GM21390 (cell line): ENCODE measurements around the gene CRELD2.

Experiments
- ATAC-seq: cut with Tn5 transposase; IDR thresholded peaks from one replicate; pipeline ENCODE4 v1.9.1; 2021; ENCODE audit not compliant: unreplicated experiment

Gene CRELD2

DNA sequence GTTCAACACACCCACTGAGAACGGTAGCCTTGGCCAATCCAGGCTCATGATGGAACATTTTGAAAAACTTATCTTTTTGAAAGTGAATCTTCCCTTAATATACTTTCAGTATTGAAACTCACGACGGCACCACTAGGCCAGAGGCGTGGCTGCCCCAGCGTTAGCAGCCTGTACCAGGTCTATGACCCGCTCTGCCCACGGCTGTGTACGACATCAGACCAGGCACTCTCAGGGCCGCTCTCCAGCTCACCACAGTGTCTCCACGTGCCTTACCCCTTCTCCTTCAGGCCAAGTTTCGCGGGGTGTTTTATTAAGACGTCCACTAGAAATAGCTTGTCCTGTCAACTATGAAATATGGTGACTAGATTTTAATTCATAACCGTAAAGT, 31.4 kb upstream of the CRELD2 start:
- no peak for ATAC-seq

DNA sequence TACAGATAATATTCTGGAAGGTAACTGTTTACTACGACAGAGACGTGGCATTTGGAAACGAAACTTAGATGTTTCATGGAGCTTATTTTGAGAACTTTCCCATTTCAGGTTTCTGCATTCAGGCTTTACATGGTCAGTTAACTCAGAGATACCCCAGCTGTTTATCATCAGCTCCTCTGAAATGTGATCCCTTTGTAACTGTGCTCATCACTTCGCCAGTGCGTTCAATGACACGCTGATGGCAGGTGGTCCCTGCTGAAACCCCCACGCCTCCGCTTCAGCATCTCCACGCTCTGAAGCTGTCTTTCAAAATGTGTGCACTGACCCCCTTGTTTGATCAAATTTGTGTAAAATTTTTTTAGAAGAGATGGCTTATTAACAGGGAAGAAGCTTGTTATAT, 30.7 kb upstream of the CRELD2 start:
- ATAC-seq: no peak

DNA sequence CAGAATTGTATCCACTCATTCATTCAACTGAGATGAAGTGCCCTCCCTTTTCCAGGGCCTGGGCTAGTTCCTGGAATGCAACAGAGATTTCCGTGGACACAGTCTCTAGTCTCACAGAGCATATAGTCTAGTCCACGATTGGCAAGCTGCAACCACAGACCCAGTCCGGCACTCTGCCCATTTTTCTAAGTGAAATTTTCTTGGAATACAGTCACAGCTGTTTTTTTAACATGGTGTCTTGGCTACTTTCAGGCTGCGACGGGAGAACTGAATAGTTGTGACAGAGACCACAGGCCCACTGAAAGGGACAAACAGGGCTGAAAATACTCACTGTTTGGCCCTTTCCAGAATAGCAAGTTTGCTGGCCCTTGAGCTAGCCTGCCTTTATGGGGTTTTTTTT, 29.4 kb upstream of the CRELD2 start:
- no peak for ATAC-seq

DNA sequence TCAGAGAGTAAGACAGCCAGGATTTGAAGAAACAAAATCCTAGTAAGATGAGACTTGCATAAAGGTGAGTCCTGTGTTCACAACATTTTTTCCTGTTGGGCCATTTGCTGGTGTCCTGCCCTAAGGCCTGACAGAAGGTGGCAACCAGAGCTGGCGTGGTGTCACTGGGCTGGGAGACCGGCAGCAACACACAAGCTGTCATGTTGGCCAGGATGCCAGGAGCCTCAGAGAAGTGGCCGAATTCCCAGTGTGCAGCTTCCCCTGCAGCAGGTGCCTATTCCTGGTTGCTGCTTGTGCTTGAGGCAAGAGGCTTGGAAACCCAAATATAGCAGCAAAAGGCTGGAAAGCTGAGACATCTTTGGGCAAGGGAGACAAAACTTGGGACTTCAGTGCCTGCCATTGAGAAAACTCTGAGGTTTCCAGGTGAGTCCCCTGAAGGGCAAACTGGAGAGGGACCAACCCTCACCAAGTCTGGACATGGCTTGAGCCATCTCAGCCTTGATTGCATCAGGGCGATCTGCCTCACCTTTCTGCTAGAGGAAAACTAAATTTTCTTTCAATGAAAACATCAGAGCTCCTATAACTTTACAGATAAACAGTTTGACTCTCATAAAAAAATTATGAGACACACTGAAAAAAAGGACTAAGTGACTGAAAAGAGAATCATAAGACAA, 26.1 kb upstream of the CRELD2 start:
- ATAC-seq: no peak

DNA sequence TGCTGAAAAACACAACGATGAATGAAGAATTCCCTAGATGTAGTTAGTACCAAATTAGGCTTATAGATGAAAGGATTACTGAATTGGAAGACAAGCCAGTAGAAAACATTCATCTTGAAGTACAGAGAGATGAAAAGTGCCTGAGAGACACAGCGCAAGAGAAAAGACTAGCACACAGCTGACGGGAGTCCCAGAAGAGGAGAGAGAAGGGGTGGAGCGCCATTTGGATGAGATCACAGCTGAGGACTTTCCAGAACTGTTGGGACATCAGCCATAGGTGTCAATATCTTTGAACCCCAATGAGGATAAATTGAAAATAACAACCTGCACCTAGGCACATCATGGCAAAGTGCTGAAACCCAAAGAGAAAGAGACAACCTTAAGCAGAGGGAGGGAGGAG, 25.4 kb upstream of the CRELD2 start:
- ATAC-seq: no peak

DNA sequence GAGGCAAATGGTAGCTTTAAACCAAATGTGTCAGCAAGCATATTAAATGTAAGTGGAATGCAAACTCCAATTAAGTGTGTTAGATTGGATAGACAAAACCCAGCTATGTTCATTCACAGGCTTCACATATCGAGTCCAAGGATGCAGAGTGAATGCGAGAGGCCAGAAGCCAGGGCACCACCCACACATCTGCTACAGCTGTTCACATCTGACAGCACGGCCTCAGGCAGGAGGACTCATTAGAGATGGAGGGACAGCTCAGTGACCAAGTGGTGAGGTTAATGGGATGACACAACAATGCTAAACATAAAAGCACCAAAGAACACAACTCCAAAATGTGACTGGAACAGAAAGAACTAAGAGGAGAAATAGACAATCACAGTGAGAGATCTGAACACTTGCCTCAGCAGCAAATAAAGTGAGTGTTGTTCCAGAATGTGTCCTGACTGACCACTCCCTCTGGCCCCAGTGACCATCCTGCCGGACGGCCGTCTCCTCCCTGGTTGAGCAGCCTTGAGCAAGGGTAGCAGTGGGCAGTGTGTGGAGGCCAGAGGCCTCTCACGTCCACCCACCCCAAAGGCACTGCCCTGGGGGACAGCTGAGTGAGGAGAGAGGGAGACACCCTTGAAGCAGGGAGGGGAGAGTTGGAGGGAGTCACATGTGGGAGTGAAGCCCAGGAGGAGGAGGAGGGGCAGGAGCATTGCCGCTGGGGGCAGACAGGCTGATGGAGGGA, 23.9 kb upstream of the CRELD2 start:
- no peak for ATAC-seq

DNA sequence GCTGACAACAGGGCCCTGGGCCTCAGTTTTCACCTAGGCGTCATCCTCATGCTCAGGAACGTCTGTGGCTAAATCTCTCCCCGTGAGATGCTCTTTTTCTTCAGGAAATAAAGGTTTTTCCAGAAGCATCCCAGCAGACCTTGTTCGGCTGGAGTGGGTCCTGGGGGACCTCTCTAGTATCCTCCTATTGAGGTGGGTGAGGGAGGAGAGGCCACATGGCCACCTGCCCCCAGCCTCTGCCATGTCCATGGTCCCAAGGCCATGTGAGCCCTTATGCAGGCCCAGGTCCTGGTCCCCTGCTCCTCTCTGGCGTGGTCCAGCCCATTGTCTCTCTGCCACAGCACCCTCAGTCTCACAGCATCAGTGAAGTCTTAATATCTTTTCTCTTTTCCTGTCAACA, 22.2 kb upstream of the CRELD2 start:
- no peak for ATAC-seq

DNA sequence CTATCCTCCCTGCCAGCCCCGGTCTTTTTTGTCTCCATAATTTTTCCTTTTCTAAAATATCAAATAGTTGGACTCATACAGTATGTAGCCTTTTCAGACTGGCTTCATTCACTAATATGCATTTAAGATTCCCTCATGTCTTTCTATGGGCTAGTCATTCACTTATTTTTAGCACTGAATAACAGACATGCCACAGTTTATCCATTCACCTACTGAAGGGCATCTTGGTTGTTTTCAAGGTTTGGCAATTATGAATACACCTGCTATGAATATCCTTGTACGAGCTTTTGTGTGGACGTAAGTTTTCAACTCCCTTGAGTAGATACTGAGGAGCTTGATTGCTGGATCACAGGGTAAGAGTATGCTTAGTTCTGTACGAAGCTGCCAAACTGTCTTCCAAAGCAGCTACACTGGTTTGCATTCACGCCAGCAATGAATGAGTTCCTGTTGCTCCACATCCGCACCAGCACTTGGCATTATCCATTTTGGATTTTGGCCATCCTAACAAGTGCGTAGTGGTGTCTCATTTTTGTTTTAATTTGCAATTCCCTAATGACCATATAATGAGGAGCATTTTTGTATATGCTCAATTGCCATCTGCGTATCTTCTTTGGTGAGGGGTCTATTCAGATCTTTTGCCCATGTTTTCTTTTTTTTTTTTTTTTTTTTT, 21.3 kb upstream of the CRELD2 start:
- ATAC-seq: no peak

DNA sequence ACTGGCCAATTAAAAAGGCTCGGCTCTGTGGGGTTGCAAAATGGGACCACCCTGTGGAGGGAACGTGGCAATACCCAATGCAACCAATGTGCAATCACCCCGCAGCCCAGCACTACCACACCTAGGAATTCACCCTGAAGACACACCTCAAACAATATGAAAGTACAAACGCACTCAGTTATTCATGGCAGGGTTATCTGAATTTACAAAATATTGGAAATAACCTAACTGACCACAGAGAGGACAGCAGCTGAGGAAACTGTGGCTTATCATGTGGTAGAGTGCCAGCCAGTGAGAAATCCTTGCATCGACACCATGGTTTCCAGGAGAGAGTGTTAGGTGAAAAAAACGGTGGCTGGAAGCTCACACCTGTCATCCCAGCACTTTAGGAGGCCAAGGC, 18.9 kb upstream of the CRELD2 start:
- ATAC-seq: no peak

DNA sequence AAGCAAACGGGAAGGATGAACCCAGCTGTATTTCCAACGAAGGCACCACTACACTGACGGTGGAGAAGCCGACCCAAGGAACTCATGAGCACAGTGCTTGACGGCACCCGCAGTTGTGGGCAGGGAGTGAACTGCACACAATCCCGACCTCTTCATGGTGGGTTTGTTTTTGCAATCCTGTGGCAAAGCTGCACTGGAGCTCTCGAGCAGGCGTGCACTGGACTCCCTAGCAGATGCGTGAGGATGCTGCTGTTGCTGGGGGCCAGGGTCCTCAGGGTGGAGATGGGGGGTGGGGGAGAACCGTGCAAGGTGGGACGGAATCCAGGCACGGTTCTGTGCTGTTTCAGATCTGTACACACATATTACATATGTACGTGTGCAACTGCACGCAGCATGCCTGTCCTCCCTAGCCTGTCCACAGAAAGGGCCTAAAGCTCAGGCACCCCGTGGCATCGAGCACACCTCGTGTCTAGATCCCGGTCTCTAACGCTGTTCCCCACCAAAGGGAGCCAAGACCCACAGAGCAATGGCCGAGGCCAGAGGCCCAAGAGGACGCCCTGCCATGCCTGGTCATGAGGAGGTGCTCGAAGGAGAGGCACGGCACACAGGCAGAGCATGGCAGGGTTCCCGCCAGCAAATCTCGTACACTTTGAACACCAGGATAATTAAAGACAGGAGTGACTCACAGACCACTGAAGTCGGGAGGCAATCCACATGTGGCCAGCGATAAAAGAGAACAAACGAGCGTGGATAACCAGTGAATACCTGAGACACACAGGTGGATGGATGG, 17.8 kb upstream of the CRELD2 start:
- ATAC-seq: no peak

DNA sequence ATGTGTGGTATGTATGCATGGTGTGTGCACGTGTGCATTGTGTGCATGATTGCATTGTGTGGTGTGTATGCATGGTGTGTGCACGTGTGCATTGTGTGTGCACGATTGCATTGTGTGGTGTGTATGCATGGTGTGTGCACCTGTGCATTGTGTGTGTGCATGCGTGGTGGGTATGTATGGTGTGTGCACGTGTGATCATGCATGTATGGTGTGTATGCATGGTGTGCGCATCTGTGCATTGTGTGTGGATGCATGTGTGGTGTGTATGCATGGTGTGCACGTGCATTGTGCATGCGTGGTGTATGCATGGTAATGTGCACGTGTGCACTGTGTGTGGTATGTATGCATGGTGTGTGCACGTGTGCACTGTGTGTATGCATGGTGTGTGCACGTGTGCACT, 17.0 kb upstream of the CRELD2 start:
- no peak for ATAC-seq

DNA sequence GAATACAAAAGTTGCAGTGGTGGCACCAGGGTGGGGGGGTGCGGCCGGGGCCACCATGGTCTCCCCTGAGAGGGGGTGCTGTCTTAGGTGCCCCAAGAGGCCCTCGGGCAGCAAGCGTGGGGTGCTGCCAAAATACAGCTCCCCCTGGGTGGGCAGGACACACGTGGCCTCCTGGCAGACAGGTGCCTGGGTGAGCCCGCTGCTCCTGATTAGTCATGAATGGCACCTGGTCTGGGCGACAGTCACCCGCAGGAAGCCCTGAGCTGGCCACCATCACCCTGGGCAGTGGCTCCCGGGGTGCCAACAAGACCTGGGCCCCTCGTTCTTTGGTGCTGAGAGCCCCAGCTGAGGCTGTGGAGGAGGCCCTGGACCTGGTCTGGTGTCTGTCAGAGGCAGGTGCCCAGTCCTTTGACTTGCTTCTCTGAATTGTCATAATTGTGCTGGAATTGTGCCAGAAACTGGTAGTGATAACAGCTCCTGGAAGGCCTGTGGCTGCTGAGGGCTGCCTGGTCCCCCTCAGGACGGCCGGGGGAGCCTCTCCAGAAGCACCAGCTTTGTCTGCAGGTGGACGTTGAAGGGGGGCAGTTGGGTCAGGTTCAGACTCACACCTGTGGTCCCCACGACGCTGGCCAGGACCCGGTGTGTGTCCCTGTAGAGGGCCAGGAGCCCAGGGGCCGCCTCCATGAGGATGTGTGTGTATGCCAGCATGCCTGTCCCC, 15.0 kb upstream of the CRELD2 start:
- ATAC-seq: no peak

DNA sequence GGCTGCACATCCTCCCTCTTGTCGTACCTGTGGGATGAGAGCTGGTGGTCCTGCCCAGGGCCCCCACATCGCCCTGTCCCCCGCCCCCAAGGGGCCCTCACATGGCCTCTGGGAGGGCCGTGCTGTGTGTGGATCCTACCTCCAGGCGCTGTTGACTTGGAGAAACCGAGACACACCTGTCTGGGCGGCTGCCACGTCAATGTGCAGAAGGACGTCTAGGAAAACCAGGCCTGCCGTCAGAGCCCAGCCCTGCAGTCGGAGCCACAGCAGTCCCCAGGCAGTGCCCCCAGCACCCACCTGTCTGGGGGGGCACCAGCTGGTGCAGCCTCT, 14.4 kb upstream of the CRELD2 start:
- ATAC-seq: no peak

DNA sequence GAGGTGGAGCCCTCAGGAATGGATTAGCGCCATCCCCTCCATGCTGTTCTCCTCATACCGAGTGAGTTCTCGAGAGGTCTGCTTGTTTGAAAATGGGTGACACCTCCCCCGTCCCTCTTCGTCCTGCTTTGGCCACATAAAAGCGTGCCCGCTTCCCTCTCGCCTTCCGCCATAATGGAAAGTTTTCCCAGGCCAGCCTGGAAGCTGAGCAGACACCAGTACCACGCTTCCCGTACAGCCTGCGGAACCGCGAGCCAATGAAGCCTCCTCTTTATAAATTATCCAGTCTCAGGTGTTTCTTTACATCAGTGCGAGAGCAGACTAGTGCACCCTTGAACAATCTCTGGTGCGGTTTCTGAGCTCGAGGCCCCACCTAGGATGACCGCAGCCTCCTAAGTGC, 13.0 kb upstream of the CRELD2 start:
- ATAC-seq: no peak

DNA sequence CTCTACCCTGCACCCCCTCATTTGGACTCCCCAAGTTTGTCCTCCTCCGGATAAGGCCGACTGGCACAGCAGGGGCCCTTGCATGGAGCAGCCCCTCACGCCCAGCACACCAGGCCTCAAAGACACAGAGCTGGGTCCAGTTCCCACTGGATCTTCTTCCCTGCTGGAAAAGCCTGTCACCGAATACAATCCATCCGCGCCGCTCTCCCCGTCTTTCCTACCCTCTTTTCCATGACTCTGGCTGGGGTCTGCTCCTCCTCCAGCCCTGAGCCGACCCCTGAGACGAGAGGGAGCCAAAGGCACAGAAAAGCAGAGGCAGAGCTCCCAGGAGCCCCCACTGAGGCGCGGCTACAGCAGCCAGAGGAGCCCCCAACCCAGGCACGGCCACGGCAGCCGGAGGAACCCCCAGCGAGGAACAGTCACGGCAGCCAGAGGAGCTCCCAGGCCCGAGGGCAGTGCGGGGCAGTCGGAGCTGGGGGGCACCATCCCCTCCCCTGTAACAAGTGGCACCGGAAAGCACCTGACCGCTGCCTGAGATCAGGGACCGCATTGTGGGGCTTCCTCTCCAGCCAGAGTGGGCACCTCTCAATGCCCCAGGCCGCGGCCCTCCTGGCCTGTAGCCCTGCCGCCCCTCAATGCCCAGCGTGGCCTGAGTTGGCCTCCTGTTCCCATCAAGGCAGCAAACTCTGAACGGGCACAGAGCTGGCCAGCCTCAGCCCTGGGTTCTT, 12.2 kb upstream of the CRELD2 start:
- no peak for ATAC-seq

DNA sequence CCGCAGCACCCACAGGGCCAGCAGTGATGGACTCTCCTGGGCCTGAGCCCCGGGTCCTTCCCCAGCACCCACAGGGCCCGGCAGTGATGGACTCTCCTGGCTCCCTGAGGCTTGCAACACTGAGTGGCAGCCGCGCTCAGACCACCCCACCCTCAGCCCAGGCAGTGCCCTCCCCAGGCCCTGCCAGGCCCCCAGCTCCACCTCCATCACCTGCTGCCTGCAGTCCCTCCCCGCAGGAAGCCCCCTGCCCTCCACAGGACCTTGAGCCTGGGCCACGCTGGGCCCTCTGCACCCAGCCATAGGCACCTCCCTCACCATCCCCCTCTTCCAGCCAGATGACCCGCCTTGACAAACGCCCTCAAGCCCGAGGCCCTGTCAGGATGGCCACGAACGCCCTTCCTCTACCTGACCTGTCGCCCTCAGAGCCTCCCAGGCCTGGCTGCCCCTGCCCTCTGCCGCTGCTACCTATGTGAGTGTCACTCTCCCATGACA, 11.6 kb upstream of the CRELD2 start:
- no peak for ATAC-seq

DNA sequence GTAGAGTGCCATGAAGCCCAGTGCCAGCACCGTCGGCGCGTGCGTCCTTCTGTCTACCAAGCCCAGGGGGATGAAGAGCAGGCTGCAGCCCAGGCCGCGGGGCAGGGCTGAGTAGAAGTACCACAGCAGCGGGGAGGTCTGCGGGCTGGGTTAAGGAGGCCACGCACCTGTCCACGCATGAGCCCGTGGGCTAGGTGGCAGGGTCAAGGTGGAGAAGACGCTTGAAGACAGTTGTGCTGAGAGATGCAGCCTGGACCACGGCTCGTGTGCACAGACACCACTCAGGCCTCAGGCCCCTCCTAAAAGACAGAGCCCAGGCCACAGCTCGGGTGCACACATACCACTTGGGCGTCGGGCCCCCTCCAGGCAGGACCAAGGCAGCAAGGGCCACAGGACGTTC, 10.6 kb upstream of the CRELD2 start:
- ATAC-seq: no peak

DNA sequence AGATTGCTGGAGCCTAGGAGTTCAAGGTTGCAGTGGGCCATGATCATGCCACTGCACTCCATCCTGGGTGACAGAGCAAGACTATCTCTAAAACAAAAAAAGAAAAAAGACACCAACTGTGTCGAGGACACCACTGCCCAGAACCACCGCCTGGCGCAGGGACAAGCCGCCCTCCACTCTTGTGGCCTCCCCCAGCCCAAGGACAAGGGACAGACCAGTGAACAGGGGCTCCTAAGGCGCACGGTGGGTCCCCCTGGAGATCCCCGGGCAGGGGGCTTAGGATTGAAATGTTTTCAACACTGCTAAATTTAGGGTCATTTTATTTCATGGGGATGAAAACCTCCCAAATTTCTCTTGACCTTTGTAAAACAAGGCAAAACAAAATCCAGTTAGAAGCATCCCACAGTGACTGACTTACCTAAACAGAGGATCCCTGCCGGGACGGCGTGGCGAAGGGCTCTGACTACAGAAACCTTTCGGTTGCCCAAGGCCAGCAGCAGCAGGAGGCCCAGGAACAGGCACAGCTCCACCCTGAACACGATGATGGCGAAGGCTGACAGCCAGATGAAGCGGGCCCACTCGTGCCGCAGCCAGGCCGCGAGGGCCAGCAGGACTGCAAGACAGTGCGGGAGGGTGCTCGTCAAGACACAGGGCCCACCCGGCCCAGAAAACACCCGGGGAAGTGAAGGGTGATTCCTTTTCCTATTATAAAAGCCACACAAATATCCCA, 8.8 kb upstream of the CRELD2 start:
- no peak for ATAC-seq
